Central memory CD8-positive, alpha-beta T cell (primary cell): ENCODE measurements around the gene HIKESHI.

ENCODE experiments used
- ATAC-seq: fragments of 150-1000 bp; cut with Tn5 transposase; replicated peaks from 2 replicates; pipeline ENCODE4 v1.10.0; 2022; ENCODE audit warnings: mild to moderate bottlenecking, moderate FRiP score, moderate number of reproducible peaks; ENCODE audit not compliant: poor library complexity, severe bottlenecking; ENCODE audit errors: extremely low read depth
- DNase-seq, 2 donors: peaks; one replicate each; pipeline ENCODE4 v3.0.0; 2021; ENCODE audit warnings: low spot score in 2 of 2
- H3K27ac Mint-ChIP-seq: one replicate; pipeline ENCODE4 v1.8.0; 2022; ENCODE audit warnings: low read depth, mild to moderate bottlenecking, moderate library complexity, mixed read lengths
- H3K27me3 Mint-ChIP-seq: one replicate; pipeline ENCODE4 v1.8.0; 2022; ENCODE audit warnings: mixed read lengths
- H3K36me3 Mint-ChIP-seq: one replicate; pipeline ENCODE4 v1.8.0; 2022; ENCODE audit warnings: mild to moderate bottlenecking, moderate library complexity, mixed read lengths; ENCODE audit not compliant: insufficient read depth
- H3K4me1 Mint-ChIP-seq: one replicate; pipeline ENCODE4 v1.8.0; 2022; ENCODE audit warnings: mixed read lengths
- H3K4me3 Mint-ChIP-seq: one replicate; pipeline ENCODE4 v1.8.0; 2022; ENCODE audit warnings: mild to moderate bottlenecking, moderate library complexity, mixed read lengths
- H3K9me3 Mint-ChIP-seq: one replicate; pipeline ENCODE4 v1.8.0; 2022; ENCODE audit warnings: mixed read lengths

The HIKESHI gene

GRCh38 chr11:86386746-86387145 lies 84.7 kb downstream of the HIKESHI start:
- Mint-ChIP-seq H3K27me3 (no peaks in the 10 kb centered on the region), H3K36me3 (no peaks in the 10 kb centered on the region)

DNA sequence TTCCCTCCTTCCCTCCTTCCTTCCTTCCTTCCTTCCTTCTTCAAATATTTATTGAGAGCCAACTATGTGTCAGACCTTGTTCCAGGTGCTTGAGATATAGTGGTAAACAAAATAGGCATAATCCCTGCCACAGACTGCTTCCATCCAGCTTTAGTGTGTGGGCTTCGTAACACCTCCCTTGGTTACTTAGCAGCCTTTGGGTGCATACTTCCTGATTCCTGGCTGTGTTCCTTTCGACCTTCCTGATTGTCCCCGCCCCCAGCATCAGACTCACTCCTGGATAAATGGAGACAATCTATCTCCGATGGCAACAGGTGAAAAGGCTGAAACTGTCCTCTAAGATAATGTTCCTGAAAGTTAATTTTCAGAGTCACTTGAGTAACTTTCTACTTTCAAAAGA lies 86.2 kb downstream of the HIKESHI start:
- H3K27ac Mint-ChIP-seq, result no peak overlapping the region
- H3K4me1 Mint-ChIP-seq, result no peaks in the 10 kb centered on the region
- H3K27me3 Mint-ChIP-seq, result no peaks in the 10 kb centered on the region
- DNase-seq (no peak), ATAC-seq (no peak)
- no peaks in the 10 kb centered on the region for H3K36me3 Mint-ChIP-seq
- no peaks in the 10 kb centered on the region for H3K9me3 Mint-ChIP-seq
- no peak overlapping the region for H3K4me3 Mint-ChIP-seq

More at GRCh38 chr11:86386746-86387145, 84.7 kb downstream of the HIKESHI start:
- H3K27ac Mint-ChIP-seq, result no peak overlapping the region
- H3K4me1 Mint-ChIP-seq, result no peaks in the 10 kb centered on the region
- no peak overlapping the region for H3K4me3 Mint-ChIP-seq
- H3K9me3 Mint-ChIP-seq, result no peaks in the 10 kb centered on the region
- DNase-seq, result no peak
- ATAC-seq, result no peak

DNA sequence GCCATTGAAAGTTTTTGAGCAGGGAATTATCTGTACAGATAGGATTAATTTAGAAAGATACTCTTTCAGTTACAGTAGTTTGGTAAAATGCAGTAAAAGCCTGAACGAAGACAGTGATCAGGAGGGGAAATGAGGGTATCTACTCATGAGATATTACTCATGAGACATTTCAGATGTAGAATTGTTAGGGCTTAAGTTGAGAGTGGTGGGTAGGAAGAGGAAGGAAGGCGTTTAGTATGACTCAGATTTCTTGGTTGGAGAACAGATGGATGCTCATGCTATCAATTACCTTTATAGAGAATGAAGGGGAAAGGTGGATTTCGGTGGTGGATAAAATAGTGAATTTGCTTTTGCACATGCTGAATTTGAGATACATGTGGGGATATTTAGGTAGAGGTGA lies 88.4 kb downstream of the HIKESHI start:
- H3K36me3 Mint-ChIP-seq, result no peaks in the 10 kb centered on the region
- ATAC-seq (no peak), DNase-seq (no peak)
- H3K27ac Mint-ChIP-seq, result no peak overlapping the region
- H3K9me3 Mint-ChIP-seq, result no peaks in the 10 kb centered on the region
- H3K4me1 Mint-ChIP-seq, result no peaks in the 10 kb centered on the region
- no peak overlapping the region for H3K4me3 Mint-ChIP-seq
- no peaks in the 10 kb centered on the region for H3K27me3 Mint-ChIP-seq

- Mint-ChIP-seq H3K4me1 (no peaks in the 10 kb centered on the region), H3K36me3 (no peaks in the 10 kb centered on the region), H3K9me3 (no peaks in the 10 kb centered on the region), H3K4me3 (no peak overlapping the region), H3K27ac (no peak overlapping the region), H3K27me3 (no peaks in the 10 kb centered on the region)
- DNase-seq (no peak), ATAC-seq (no peak)
These were observed 93.1 kb downstream of the HIKESHI start for GRCh38 chr11:86395061-86395551.
